ENCODE results near the gene IKZF3.

DNA sequence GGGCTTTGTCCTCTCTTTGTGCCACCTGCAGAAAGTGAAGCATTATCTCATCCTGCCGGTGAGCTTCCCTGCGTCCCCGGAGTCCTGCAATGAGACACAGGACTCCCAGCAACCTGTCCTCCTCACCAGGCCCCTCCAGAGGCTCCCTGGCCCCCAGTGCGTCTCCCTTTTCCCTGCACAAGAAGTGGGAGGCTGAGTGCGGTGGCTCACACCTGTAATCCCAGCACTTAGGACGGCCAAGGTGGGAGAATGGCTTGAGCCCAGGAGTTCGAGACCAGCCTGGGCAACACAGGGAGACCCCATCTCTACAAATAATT lies 118.0 kb downstream of the IKZF3 start:
- no peak for TF ChIP-seq CTCF (IDR thresholded peaks at IDR 0.05; ENCODE audit: insufficient read depth, low read depth, low read length)
- TF ChIP-seq EZH2 (IDR thresholded peaks at IDR 0.05; ENCODE audit: insufficient read depth, low read length): no peak
